ENCODE measurements around the gene RNU5D-1.

The RNU5D-1 gene

GRCh38 chr1:44733365-44733764, 2.4 kb upstream of the RNU5D-1 start:
- DNase-seq (ENCODE audit: low read depth in 2 of 2), result no peak

- DNase-seq (ENCODE audit: low read depth in 2 of 2), result no peak
These were observed 5.8 kb downstream of the RNU5D-1 start for GRCh38 chr1:44724955-44725698.

GRCh38 chr1:44724296-44724954, 6.5 kb downstream of the RNU5D-1 start:
- DNase-seq (ENCODE audit: low read depth in 2 of 2), result no peak

- peak in 1 of 2 donors; percentile 42 for DNase-seq (ENCODE audit: low read depth in 2 of 2)
These were observed 7.3 kb downstream of the RNU5D-1 start for GRCh38 chr1:44723496-44724295.

- DNase-seq (ENCODE audit: low read depth in 2 of 2), result no peak
These were observed 7.9 kb downstream of the RNU5D-1 start for GRCh38 chr1:44723064-44723463.

- peak; percentile 57 to 73 for DNase-seq (ENCODE audit: low read depth in 2 of 2)
These were observed 9.2 kb downstream of the RNU5D-1 start for GRCh38 chr1:44721485-44722361.

GRCh38 chr1:44720281-44720680, 10.7 kb downstream of the RNU5D-1 start:
- DNase-seq (ENCODE audit: low read depth in 2 of 2), result no peak

GRCh38 chr1:44719318-44719717, 11.7 kb downstream of the RNU5D-1 start:
- DNase-seq (ENCODE audit: low read depth in 2 of 2), result no peak

GRCh38 chr1:44718091-44718490, 12.9 kb downstream of the RNU5D-1 start:
- no peak for DNase-seq (ENCODE audit: low read depth in 2 of 2)

- DNase-seq (ENCODE audit: low read depth in 2 of 2), result no peak
These were observed 13.3 kb downstream of the RNU5D-1 start for GRCh38 chr1:44717653-44718052.

GRCh38 chr1:44717156-44717555, 13.8 kb downstream of the RNU5D-1 start:
- DNase-seq (ENCODE audit: low read depth in 2 of 2), result no peak

GRCh38 chr1:44714944-44715571, 15.9 kb downstream of the RNU5D-1 start:
- DNase-seq (ENCODE audit: low read depth in 2 of 2), result peak in 1 of 2 donors; percentile 33

GRCh38 chr1:44714532-44714931, 16.4 kb downstream of the RNU5D-1 start:
- no peak for DNase-seq (ENCODE audit: low read depth in 2 of 2)

- DNase-seq (ENCODE audit: low read depth in 2 of 2), result no peak
These were observed 17.6 kb downstream of the RNU5D-1 start for GRCh38 chr1:44713321-44713781.

GRCh38 chr1:44707959-44708831, 22.8 kb downstream of the RNU5D-1 start:
- DNase-seq (ENCODE audit: low read depth in 2 of 2), result no peak

- DNase-seq (ENCODE audit: low read depth in 2 of 2), result no peak
These were observed 23.7 kb downstream of the RNU5D-1 start for GRCh38 chr1:44707112-44707881.

GRCh38 chr1:44705938-44706337, 25.0 kb downstream of the RNU5D-1 start:
- no peak for DNase-seq (ENCODE audit: low read depth in 2 of 2)

- no peak for DNase-seq (ENCODE audit: low read depth in 2 of 2)
These were observed 25.5 kb downstream of the RNU5D-1 start for GRCh38 chr1:44705470-44705869.

GRCh38 chr1:44701141-44701573, 29.8 kb downstream of the RNU5D-1 start:
- no peak for DNase-seq (ENCODE audit: low read depth in 2 of 2)
